ENCODE results near the gene SPOPL. TPM values are rescaled to one million over a fixed set of nuclear protein-coding genes. Genes with fewer than 3 reads are reported as not detected.

Gene SPOPL
- total RNA-seq, 1 donor from 2014 or later = 29.7 TPM

DNA sequence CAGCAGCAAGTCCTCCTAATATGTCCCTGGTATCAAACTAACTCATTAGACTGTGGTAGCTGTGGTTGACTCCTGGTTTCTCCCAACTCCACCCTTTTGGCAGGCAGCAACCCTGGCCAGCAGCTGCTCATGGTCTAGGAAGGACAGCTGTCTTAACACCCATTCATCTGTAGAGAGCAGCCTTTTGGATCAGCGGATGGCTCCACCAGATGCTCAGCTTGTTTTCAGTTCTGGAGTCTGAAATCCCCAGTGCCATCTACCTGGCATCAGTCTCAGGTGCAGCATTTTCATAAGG, 100.5 kb downstream of the SPOPL start:
- H3K36me3 Mint-ChIP-seq (ENCODE audit: insufficient read depth) = peaks cover 5% of the 10 kb centered on the region
- H3K4me1 Mint-ChIP-seq (ENCODE audit: low read depth) = peaks cover 1% of the 10 kb centered on the region
- no peak for DNase-seq (ENCODE audit: low spot score, unreplicated experiment)
- no peaks in the 10 kb centered on the region for H3K9me3 Mint-ChIP-seq (ENCODE audit: low read depth)
- no peak overlapping the region for H3K27ac Mint-ChIP-seq
- TF ChIP-seq, protein P1, sequence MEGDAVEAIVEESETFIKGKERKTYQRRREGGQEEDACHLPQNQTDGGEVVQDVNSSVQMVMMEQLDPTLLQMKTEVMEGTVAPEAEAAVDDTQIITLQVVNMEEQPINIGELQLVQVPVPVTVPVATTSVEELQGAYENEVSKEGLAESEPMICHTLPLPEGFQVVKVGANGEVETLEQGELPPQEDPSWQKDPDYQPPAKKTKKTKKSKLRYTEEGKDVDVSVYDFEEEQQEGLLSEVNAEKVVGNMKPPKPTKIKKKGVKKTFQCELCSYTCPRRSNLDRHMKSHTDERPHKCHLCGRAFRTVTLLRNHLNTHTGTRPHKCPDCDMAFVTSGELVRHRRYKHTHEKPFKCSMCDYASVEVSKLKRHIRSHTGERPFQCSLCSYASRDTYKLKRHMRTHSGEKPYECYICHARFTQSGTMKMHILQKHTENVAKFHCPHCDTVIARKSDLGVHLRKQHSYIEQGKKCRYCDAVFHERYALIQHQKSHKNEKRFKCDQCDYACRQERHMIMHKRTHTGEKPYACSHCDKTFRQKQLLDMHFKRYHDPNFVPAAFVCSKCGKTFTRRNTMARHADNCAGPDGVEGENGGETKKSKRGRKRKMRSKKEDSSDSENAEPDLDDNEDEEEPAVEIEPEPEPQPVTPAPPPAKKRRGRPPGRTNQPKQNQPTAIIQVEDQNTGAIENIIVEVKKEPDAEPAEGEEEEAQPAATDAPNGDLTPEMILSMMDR (IDR thresholded peaks at IDR 0.05; ENCODE audit: unreplicated experiment) = no peak
- H3K27me3 Mint-ChIP-seq = no peaks in the 10 kb centered on the region
- no peak overlapping the region for H3K4me3 Mint-ChIP-seq (ENCODE audit: low read depth)

DNA sequence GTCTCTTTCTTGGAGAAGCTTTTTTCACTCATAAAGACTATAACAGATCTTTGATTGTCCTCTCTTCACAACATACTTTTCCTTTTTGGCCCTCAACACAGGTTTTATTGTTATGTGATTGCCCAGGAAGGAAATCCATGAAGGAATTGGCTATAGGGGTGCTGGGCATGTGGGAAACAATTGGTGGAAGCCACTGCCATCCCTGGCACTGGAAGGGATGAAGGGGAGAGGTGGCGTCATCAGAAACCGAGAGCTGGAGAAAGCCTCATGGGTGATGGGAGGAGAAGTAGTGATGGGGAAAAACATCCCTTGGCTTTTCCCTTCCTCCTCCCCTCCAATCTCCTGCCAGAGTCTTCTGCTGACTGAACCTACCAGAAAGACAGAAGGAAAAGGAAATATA, 106.2 kb downstream of the SPOPL start:
- Mint-ChIP-seq H3K27me3 (no peaks in the 10 kb centered on the region), H3K9me3 (ENCODE audit: low read depth) (no peaks in the 10 kb centered on the region), H3K36me3 (ENCODE audit: insufficient read depth) (peaks cover 2% of the 10 kb centered on the region), H3K27ac (peak overlapping the region; percentile 13), H3K4me3 (ENCODE audit: low read depth) (no peak overlapping the region), H3K4me1 (ENCODE audit: low read depth) (no peaks in the 10 kb centered on the region)
- no peak for DNase-seq (ENCODE audit: low spot score, unreplicated experiment)
- TF ChIP-seq, protein P1 (IDR thresholded peaks at IDR 0.05; ENCODE audit: unreplicated experiment) = no peak

DNA sequence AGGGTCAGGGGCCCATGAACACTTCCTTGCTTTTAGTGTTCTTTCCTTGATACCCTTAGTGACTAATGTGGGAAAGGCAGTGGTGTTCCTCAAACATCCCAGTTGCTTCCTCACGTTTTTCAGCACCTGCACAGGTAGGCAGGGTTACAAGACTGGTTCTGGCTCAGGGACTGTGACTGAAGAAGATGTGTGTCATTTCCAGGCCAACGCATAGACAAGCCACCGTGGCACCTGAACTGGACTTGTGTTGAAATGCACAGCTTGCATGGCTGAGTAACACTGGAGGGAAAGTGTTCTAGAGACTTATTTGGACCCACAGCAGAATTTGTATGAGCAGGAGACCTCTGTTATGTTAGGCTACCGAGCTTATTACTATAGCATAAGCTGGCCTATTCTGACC, 107.9 kb downstream of the SPOPL start:
- TF ChIP-seq, protein P1 (IDR thresholded peaks at IDR 0.05; ENCODE audit: unreplicated experiment) = no peak

DNA sequence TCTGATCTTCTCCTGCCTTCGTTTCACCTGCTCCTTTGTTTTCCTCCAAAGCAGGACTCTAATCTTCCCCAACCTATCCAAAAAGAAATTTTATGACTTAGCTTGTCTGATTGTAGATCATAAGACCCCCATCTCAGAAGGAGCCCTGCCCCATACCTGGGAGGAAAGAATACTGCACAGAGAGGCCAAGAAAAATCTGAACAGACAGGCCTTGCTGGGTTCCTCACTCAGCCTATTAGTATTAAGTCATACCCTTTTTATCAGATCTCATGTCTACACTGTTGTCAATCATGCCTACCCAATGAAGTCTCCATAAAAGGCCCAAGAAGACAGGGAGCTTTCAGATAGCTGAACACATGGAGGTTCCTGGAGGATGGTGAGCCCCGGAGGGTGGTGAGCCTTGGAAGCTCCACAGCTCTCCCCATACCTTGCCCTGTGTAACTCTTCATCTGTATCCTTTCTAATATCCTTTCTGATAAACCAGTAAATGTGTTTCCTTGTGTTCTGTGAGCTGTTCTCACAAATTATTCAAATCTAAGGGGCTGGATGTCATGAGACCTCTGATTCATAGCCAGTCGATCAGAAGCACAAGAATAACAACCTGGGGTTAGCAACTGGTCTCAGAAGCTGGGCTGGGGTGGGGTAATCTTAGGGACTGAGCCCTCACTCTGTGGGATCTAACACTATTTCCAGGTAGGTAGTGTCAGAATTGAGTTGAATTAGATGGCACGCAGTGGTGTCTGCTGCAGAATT, 108.8 kb downstream of the SPOPL start:
- Mint-ChIP-seq H3K36me3 (ENCODE audit: insufficient read depth) (no peaks in the 10 kb centered on the region), H3K27ac (no peak overlapping the region), H3K4me3 (ENCODE audit: low read depth) (no peak overlapping the region), H3K9me3 (ENCODE audit: low read depth) (no peaks in the 10 kb centered on the region), H3K4me1 (ENCODE audit: low read depth) (no peaks in the 10 kb centered on the region), H3K27me3 (no peaks in the 10 kb centered on the region)
- TF ChIP-seq, protein P1 (IDR thresholded peaks at IDR 0.05; ENCODE audit: unreplicated experiment) = no peak
- DNase-seq (ENCODE audit: low spot score, unreplicated experiment) = no peak

More for the DNA sequence above, 107.9 kb downstream of the SPOPL start:
- Mint-ChIP-seq H3K27ac (peak overlapping the region; percentile 13), H3K27me3 (no peaks in the 10 kb centered on the region), H3K4me3 (ENCODE audit: low read depth) (no peak overlapping the region), H3K4me1 (ENCODE audit: low read depth) (no peaks in the 10 kb centered on the region), H3K9me3 (ENCODE audit: low read depth) (no peaks in the 10 kb centered on the region), H3K36me3 (ENCODE audit: insufficient read depth) (no peaks in the 10 kb centered on the region)
- no peak for DNase-seq (ENCODE audit: low spot score, unreplicated experiment)

DNA sequence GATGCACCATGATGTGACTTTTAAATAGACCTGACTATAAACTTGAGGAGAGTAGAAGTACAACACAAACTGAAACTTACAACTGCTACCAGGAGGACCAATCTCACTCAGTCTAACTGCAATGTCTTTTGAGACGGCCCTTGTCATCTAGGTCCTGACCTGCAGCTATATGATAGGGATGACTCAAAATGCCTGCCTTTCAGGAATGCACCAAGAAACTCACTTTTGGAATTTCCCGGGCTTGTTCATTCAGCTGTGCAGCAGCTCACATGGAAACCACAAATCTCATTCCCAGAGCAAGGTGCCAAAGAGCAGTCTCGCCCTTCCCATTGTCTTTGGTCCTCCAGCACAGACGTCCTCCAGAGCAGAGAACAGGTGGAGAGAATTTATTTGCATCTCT, 113.7 kb downstream of the SPOPL start:
- Mint-ChIP-seq H3K36me3 (ENCODE audit: insufficient read depth) (no peaks in the 10 kb centered on the region), H3K27ac (no peak overlapping the region), H3K9me3 (ENCODE audit: low read depth) (no peaks in the 10 kb centered on the region), H3K4me3 (ENCODE audit: low read depth) (no peak overlapping the region), H3K4me1 (ENCODE audit: low read depth) (peaks cover 2% of the 10 kb centered on the region), H3K27me3 (no peaks in the 10 kb centered on the region)
- TF ChIP-seq, protein P1 (IDR thresholded peaks at IDR 0.05; ENCODE audit: unreplicated experiment) = no peak
- no peak for DNase-seq (ENCODE audit: low spot score, unreplicated experiment)

Measured in progenitor cell of endocrine pancreas (in vitro differentiated cells).